ENCODE measurements around the gene TWIST2.

The TWIST2 gene

GRCh38 chr2:238857959-238858358, 10.1 kb downstream of the TWIST2 start:
- Histone ChIP-seq H3K4me3 (ENCODE audit: low read length) (no peak overlapping the region), H3K4me1 (ENCODE audit: low read length) (no peaks in the 10 kb centered on the region), H4K20me1 (ENCODE audit: insufficient read depth, low read length) (no peaks in the 10 kb centered on the region), H3K79me2 (ENCODE audit: low read length) (no peaks in the 10 kb centered on the region), H3K9me2 (replicated peaks; ENCODE audit: insufficient read depth, low read length) (no peaks in the 10 kb centered on the region), H3F3A (ENCODE audit: insufficient read depth, low read length) (no peaks in the 10 kb centered on the region), H3K36me3 (replicated peaks; ENCODE audit: insufficient read depth, low read length) (no peaks in the 10 kb centered on the region), H3K9me3 (replicated peaks; ENCODE audit: insufficient read depth, low read length) (no peaks in the 10 kb centered on the region), H2AFZ (ENCODE audit: low read length) (no peak overlapping the region), H3K27me3 (replicated peaks; ENCODE audit: insufficient read depth, low read length) (peaks cover 79% of the 10 kb centered on the region), H3K4me2 (ENCODE audit: low read depth, low read length) (no peak overlapping the region), H3K9ac (ENCODE audit: low read length) (no peak overlapping the region), H3K27ac (ENCODE audit: low read length) (no peak overlapping the region)
- DNase-seq: no peak
- TF ChIP-seq EZH2phosphoT487 (IDR thresholded peaks at IDR 0.05; ENCODE audit: low read length) (no peak), EZH2 (optimal IDR thresholded peaks at IDR 0.05; ENCODE audit: low read depth, low read length) (no peak), CTCF (IDR thresholded peaks at IDR 0.05; ENCODE audit: low read length) (no peak)

DNA sequence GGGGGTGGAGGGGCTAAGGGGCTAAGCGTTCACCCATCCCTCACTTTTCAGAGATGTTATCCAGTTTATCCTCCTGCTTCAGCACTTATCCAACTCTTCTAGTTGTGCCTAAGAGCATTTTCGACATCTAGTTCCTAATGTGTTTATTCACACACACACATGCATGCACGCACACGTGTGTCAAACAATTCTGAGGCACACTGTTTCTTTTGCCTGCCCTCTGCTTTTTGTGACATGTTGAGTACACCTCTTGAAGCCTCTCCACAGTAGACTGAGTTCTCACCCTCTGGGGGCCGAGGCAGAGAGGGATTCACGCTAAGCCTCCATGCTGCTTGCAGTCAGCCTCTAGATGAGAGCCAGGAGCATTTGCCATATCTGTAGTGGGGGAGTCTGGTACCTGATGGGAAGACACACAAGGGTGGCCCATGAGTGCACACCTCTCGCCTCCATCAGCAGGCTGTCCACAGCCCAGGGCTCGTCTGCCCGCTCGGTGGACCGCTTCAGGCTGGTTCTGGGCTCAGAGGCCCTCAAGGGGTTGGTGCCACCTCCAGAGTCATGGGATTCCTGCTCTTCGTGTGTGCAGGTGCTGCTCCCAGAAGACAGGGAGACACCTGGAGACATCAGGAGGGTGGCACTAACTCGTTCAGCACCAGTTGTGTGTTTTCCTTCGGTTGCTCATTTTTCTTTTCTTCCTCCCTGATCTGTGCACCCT, 11.9 kb downstream of the TWIST2 start:
- Histone ChIP-seq H4K20me1 (ENCODE audit: insufficient read depth, low read length) (no peaks in the 10 kb centered on the region), H3K27me3 (replicated peaks; ENCODE audit: insufficient read depth, low read length) (peaks cover 83% of the 10 kb centered on the region), H3K9ac (ENCODE audit: low read length) (no peak overlapping the region), H3K4me1 (ENCODE audit: low read length) (no peaks in the 10 kb centered on the region), H3K9me2 (replicated peaks; ENCODE audit: insufficient read depth, low read length) (no peaks in the 10 kb centered on the region), H3K9me3 (replicated peaks; ENCODE audit: insufficient read depth, low read length) (no peaks in the 10 kb centered on the region), H3K79me2 (ENCODE audit: low read length) (no peaks in the 10 kb centered on the region), H3K27ac (ENCODE audit: low read length) (no peak overlapping the region), H3K4me2 (ENCODE audit: low read depth, low read length) (no peak overlapping the region), H2AFZ (ENCODE audit: low read length) (no peak overlapping the region), H3K36me3 (replicated peaks; ENCODE audit: insufficient read depth, low read length) (no peaks in the 10 kb centered on the region), H3K4me3 (ENCODE audit: low read length) (no peak overlapping the region), H3F3A (ENCODE audit: insufficient read depth, low read length) (no peaks in the 10 kb centered on the region)
- TF ChIP-seq CTCF (IDR thresholded peaks at IDR 0.05; ENCODE audit: low read length) (no peak), EZH2phosphoT487 (IDR thresholded peaks at IDR 0.05; ENCODE audit: low read length) (no peak), EZH2 (optimal IDR thresholded peaks at IDR 0.05; ENCODE audit: low read depth, low read length) (no peak)
- DNase-seq: no peak

DNA sequence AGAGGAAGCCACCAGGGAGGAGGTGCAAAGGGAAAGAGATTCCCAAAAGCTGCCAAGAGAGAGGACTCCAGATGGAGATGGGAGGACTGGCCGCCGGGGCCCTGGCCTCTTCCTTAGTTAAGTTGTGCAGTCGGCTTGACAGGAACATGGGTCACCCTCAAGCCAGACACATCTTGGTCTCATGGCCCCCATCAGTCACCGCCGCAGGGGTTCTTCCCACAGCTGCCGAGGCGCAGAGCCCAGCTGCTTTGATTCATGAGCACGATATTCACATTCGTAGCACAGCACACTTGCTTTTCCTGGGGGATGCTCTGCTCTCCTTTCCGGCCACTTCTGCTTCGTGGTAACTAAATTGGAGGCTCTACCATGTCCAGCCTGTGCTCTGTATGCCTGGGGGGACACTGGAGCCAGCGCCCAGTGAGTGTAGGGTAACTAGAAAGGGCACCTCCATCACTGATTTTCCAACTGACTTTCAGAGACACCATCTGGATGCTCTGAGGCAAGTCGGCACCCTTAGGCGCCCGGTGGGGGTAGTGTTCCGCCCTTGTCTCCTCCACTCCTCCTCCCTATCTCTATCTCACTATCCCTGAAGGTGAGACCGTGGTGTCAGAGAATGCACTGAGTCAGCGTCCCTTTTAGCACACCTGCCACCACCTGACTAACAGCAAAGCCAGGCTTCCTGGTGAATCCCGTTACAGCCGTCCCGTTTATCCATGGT, 13.3 kb downstream of the TWIST2 start:
- no peaks in the 10 kb centered on the region for H3K4me1 ChIP-seq (ENCODE audit: low read length)
- H3K4me2 ChIP-seq (ENCODE audit: low read depth, low read length): no peak overlapping the region
- H3K9me3 ChIP-seq (replicated peaks; ENCODE audit: insufficient read depth, low read length): no peaks in the 10 kb centered on the region
- DNase-seq: no peak
- peaks cover 73% of the 10 kb centered on the region for H3K27me3 ChIP-seq (replicated peaks; ENCODE audit: insufficient read depth, low read length)
- no peak overlapping the region for H3K27ac ChIP-seq (ENCODE audit: low read length)
- H3K36me3 ChIP-seq (replicated peaks; ENCODE audit: insufficient read depth, low read length): no peaks in the 10 kb centered on the region
- TF ChIP-seq EZH2phosphoT487 (IDR thresholded peaks at IDR 0.05; ENCODE audit: low read length) (no peak), EZH2 (optimal IDR thresholded peaks at IDR 0.05; ENCODE audit: low read depth, low read length) (no peak), CTCF (IDR thresholded peaks at IDR 0.05; ENCODE audit: low read length) (no peak)
- H3K79me2 ChIP-seq (ENCODE audit: low read length): no peaks in the 10 kb centered on the region
- H4K20me1 ChIP-seq (ENCODE audit: insufficient read depth, low read length): no peaks in the 10 kb centered on the region
- no peaks in the 10 kb centered on the region for H3F3A ChIP-seq (ENCODE audit: insufficient read depth, low read length)
- no peak overlapping the region for H3K9ac ChIP-seq (ENCODE audit: low read length)
- H3K4me3 ChIP-seq (ENCODE audit: low read length): no peak overlapping the region
- no peak overlapping the region for H2AFZ ChIP-seq (ENCODE audit: low read length)
- H3K9me2 ChIP-seq (replicated peaks; ENCODE audit: insufficient read depth, low read length): no peaks in the 10 kb centered on the region
